ENCODE results near the gene ZNF750. TPM values are rescaled to one million over a fixed set of nuclear protein-coding genes. Genes with fewer than 3 reads are reported as not detected.

The ZNF750 gene
- total and polyA plus RNA-seq, 10 of the 15 experiments (the other 5 are each of a cell fraction or from before 2014, with no cell fraction given) = 0.06 TPM; not detected in 9

DNA sequence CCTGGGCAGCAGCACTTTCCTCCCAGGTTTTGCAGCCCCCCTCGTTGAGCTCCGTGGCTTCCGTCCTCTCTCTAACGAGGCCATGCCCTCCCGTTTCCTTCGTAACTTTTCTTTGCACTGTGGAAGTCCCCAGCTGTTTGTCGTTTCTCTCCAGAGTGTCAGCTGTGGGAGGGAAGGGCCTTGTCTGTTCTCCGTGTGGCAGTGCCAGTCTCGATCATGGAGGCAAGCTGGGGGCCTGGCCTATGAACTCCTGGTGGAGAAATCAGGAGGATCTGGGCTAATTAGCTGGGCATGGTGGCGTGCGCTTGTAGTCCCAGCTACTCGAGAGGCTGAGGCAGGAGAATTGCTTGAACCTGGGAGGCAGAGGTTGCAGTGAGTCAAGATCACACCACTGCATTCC is 59.6 kb downstream of the ZNF750 start:
- FAIRE-seq = no peak
- ChIA-PET RAD21 (ENCODE audit: unreplicated experiment) (interaction anchor here (0.6 to 2.7 kb wide), 5 partner anchors 63 to 134 kb away, joined by 3 to 24 read pairs (median 5); no protein-coding TSS in a partner anchor), POLR2A (interaction anchor here (0.6 to 0.7 kb wide), 2 partner anchors 140 to 409 kb away, joined by 4 read pairs; no protein-coding TSS in a partner anchor), SMC1A (ENCODE audit: uncharacterized antibody, unreplicated experiment) (interaction anchor here (1.1 to 3.5 kb wide), 2 partner anchors 84 to 134 kb away, joined by 3 to 18 read pairs; no protein-coding TSS in a partner anchor), CTCF (interaction anchor here (0.6 to 2.4 kb wide), 8 partner anchors 15 to 420 kb away, joined by 3 to 13 read pairs (median 4); no protein-coding TSS in a partner anchor)
- in situ Hi-C loops (cut with MboI) (loop anchor here (5.0 kb wide), 1 partner anchor 147 kb away; no protein-coding TSS in a partner anchor), intact Hi-C loops (cut with micrococcal nuclease; ENCODE audit: unreplicated experiment) (loop anchor here (10.0 kb wide), 1 partner anchor 85 kb away; no protein-coding TSS in a partner anchor)
- Histone ChIP-seq H3K36me3 (ENCODE audit: control insufficient read depth in 2 of 2, insufficient read depth in 2 of 2, low read length in 1 of 2) (peaks cover 4 to 13% of the 10 kb centered on the region in 2 experiments; a peak in 3 of 4 replicates), H3K79me2 (ENCODE audit: control insufficient read depth, insufficient read depth, low read length) (no peaks in the 10 kb centered on the region), H3K4me3 (no peak overlapping the region), H3K4me1 (ENCODE audit: control insufficient read depth, insufficient read depth, low read length) (peaks cover 12% of the 10 kb centered on the region), H3K4me2 (ENCODE audit: control insufficient read depth, insufficient read depth) (no peak overlapping the region), H3K27me3 (replicated peaks in 1 of 2; ENCODE audit: control insufficient read depth in 2 of 2, insufficient read depth in 2 of 2, low read length in 1 of 2) (no peaks in the 10 kb centered on the region), H3K27ac (ENCODE audit: control insufficient read depth, insufficient read depth) (no peak overlapping the region), H2AFZ (ENCODE audit: control insufficient read depth, low read depth, low read length) (no peak overlapping the region), H3K9ac (ENCODE audit: control insufficient read depth, insufficient read depth, low read length) (no peak overlapping the region), H4K20me1 (ENCODE audit: control insufficient read depth, insufficient read depth) (no peaks in the 10 kb centered on the region; the same call in 1 of the 2 replicates), H3K9me3 (replicated peaks; ENCODE audit: control insufficient read depth, insufficient read depth, low read length) (no peaks in the 10 kb centered on the region)
- WGBS (ENCODE audit: insufficient coverage, insufficient replicate concordance, low lambda C conversion rate, missing lambda C conversion rate) = 77% methylated on average over 12 of the region's 12 CpGs
- DNase-seq (ENCODE audit: low read depth, low spot score) = no peak
- no peak for ATAC-seq
- no TSS peak for BruUV-seq (replicated peaks)
- no peak for TF ChIP-seq SMC3 (IDR thresholded peaks at IDR 0.05; ENCODE audit: borderline replicate concordance, low read length)
- TF ChIP-seq ZBED1 (IDR thresholded peaks at IDR 0.05; ENCODE audit: borderline replicate concordance) = no peak
- TF ChIP-seq CBX5 (IDR thresholded peaks at IDR 0.05; ENCODE audit: low read depth) = no peak
- TF ChIP-seq KDM1A (IDR thresholded peaks at IDR 0.05; ENCODE audit: borderline replicate concordance) = no peak
- no peak for TF ChIP-seq RBBP5 (conservative IDR thresholded peaks at IDR 0.05)
- no peak for TF ChIP-seq SIX5 (IDR thresholded peaks at IDR 0.05; ENCODE audit: low read depth, low read length, severe bottlenecking)
- no peak for TF ChIP-seq ZNF274 (IDR thresholded peaks at IDR 0.05; ENCODE audit: insufficient read depth, insufficient read length)
- no peak for TF ChIP-seq SREBF1 (IDR thresholded peaks at IDR 0.05; ENCODE audit: low read length)
- no peak for TF ChIP-seq BRCA1 (IDR thresholded peaks at IDR 0.05; ENCODE audit: low read depth, low read length)
- TF ChIP-seq STAT1 (conservative IDR thresholded peaks at IDR 0.05) = no peak
- TF ChIP-seq IKZF2 (IDR thresholded peaks at IDR 0.05) = no peak
- no peak for TF ChIP-seq ETV6 (conservative IDR thresholded peaks at IDR 0.05 in 1 of 2, IDR thresholded peaks at IDR 0.05 in 1 of 2; ENCODE audit: borderline replicate concordance in 1 of 2, low read depth in 1 of 2)
- no peak for TF ChIP-seq DPF2 (IDR thresholded peaks at IDR 0.05)
- TF ChIP-seq, protein P1, sequence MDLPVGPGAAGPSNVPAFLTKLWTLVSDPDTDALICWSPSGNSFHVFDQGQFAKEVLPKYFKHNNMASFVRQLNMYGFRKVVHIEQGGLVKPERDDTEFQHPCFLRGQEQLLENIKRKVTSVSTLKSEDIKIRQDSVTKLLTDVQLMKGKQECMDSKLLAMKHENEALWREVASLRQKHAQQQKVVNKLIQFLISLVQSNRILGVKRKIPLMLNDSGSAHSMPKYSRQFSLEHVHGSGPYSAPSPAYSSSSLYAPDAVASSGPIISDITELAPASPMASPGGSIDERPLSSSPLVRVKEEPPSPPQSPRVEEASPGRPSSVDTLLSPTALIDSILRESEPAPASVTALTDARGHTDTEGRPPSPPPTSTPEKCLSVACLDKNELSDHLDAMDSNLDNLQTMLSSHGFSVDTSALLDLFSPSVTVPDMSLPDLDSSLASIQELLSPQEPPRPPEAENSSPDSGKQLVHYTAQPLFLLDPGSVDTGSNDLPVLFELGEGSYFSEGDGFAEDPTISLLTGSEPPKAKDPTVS (IDR thresholded peaks at IDR 0.05; ENCODE audit: low read depth, low read length) = no peak
- TF ChIP-seq KAT2A (conservative IDR thresholded peaks at IDR 0.05; ENCODE audit: control insufficient read depth, low read depth, low read length) = no peak
- TF ChIP-seq POLR2AphosphoS2 (IDR thresholded peaks at IDR 0.05; ENCODE audit: low read depth, low read length) = no peak
- TF ChIP-seq, protein P2, sequence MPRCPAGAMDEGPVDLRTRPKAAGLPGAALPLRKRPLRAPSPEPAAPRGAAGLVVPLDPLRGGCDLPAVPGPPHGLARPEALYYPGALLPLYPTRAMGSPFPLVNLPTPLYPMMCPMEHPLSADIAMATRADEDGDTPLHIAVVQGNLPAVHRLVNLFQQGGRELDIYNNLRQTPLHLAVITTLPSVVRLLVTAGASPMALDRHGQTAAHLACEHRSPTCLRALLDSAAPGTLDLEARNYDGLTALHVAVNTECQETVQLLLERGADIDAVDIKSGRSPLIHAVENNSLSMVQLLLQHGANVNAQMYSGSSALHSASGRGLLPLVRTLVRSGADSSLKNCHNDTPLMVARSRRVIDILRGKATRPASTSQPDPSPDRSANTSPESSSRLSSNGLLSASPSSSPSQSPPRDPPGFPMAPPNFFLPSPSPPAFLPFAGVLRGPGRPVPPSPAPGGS (IDR thresholded peaks at IDR 0.05; ENCODE audit: borderline replicate concordance, insufficient read depth, low read depth, low read length, poor library complexity, severe bottlenecking) = no peak
- TF ChIP-seq, protein P3, sequence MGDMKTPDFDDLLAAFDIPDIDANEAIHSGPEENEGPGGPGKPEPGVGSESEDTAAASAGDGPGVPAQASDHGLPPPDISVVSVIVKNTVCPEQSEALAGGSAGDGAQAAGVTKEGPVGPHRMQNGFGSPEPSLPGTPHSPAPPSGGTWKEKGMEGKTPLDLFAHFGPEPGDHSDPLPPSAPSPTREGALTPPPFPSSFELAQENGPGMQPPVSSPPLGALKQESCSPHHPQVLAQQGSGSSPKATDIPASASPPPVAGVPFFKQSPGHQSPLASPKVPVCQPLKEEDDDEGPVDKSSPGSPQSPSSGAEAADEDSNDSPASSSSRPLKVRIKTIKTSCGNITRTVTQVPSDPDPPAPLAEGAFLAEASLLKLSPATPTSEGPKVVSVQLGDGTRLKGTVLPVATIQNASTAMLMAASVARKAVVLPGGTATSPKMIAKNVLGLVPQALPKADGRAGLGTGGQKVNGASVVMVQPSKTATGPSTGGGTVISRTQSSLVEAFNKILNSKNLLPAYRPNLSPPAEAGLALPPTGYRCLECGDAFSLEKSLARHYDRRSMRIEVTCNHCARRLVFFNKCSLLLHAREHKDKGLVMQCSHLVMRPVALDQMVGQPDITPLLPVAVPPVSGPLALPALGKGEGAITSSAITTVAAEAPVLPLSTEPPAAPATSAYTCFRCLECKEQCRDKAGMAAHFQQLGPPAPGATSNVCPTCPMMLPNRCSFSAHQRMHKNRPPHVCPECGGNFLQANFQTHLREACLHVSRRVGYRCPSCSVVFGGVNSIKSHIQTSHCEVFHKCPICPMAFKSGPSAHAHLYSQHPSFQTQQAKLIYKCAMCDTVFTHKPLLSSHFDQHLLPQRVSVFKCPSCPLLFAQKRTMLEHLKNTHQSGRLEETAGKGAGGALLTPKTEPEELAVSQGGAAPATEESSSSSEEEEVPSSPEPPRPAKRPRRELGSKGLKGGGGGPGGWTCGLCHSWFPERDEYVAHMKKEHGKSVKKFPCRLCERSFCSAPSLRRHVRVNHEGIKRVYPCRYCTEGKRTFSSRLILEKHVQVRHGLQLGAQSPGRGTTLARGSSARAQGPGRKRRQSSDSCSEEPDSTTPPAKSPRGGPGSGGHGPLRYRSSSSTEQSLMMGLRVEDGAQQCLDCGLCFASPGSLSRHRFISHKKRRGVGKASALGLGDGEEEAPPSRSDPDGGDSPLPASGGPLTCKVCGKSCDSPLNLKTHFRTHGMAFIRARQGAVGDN (IDR thresholded peaks at IDR 0.05) = no peak
